Esophagus (tissue), 2 donors: ENCODE measurements around the gene SPEM1. TPM values are rescaled to one million over a fixed set of nuclear protein-coding genes. Genes with fewer than 3 reads are reported as not detected.

Experiments used
- H3K27ac ChIP-seq, 2 donors: one replicate each; pipeline ENCODE4 v1.5.1; 2013; ENCODE audit warnings: low read depth in 2 of 2, mild to moderate bottlenecking in 2 of 2, inconsistent platforms in 1 of 2, low read length in 1 of 2, moderate library complexity in 1 of 2
- H3K27me3 ChIP-seq, 2 donors: one replicate each; pipeline ENCODE4 v1.6.1; 2013; ENCODE audit warnings: low read length in 2 of 2, control low read depth in 1 of 2, mild to moderate bottlenecking in 1 of 2; ENCODE audit not compliant: insufficient read depth in 2 of 2, control insufficient read depth in 1 of 2
- H3K36me3 ChIP-seq, 2 donors: one replicate each; pipeline ENCODE4 v1.6.1; 2013; ENCODE audit warnings: low read length in 1 of 2; ENCODE audit not compliant: control insufficient read depth in 2 of 2, insufficient read depth in 2 of 2
- H3K4me1 ChIP-seq, 2 donors: one replicate each; pipeline ENCODE4 v1.6.1; 2013; ENCODE audit warnings: low read length in 1 of 2; ENCODE audit not compliant: control insufficient read depth in 2 of 2, insufficient read depth in 2 of 2
- H3K4me3 ChIP-seq, 2 donors: one replicate each; pipeline ENCODE4 v1.5.1; 2013; ENCODE audit warnings: low read length in 2 of 2, mild to moderate bottlenecking in 2 of 2, low read depth in 1 of 2, moderate library complexity in 1 of 2
- H3K9me3 ChIP-seq, 2 donors: one replicate each; pipeline ENCODE4 v1.6.1; 2013; ENCODE audit warnings: mild to moderate bottlenecking in 2 of 2, low read depth in 1 of 2, low read length in 1 of 2, moderate library complexity in 1 of 2; ENCODE audit not compliant: control insufficient read depth in 2 of 2, insufficient read depth in 1 of 2
- WGBS, 2 donors: extraction: QIAGEN DNeasy Blood & Tissue Kit; methylation state at CpG; one replicate each; pipeline ENCODE4 v1.1.7; 2013; 5-methylcytosine and 5-hydroxymethylcytosine counted together
- polyA plus RNA-seq, 2 donors: library from polyadenylated mRNA; stranded (reverse); fragments of 200-250 nt; gene quantifications; one replicate each; pipeline ENCODE4 v1.2.3, GENCODE V29; 2013
- donor health status: healthy with polysubstance abuse.
- donor health status: Bipolar disorder and iron deficiency.

The SPEM1 gene
- polyA plus RNA-seq, 2 donors = not detected

DNA sequence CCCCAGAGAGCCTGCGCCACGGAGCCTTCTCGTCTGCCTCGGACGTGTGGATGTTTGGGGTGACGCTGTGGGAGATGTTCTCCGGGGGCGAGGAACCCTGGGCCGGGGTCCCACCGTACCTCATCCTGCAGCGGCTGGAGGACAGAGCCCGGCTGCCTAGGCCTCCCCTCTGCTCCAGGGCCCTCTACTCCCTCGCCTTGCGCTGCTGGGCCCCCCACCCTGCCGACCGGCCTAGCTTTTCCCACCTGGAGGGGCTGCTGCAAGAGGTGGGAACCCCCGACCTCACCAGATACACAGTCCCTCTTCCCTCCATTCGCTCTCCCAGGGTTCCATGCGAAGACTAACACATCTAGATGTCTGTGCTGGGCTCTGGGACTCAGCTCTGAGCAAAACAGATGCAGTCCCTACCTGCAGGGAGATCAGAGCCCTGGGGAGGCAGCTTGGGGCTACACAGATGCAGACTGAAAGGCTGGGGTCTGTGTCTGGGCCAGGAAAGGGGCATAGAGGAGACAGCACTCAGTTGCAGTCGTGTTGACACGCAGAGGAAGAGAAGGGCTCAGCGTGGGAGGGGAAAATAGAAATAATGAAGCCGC lies 35.5 kb upstream of the SPEM1 start:
- Histone ChIP-seq H3K4me3 (peak overlapping the region in 1 of 2 donors; percentile 29), H3K4me1 (peaks cover 5 to 23% of the 10 kb centered on the region in 2 donors), H3K36me3 (peaks cover 7 to 39% of the 10 kb centered on the region in 2 donors), H3K9me3 (no peaks in the 10 kb centered on the region), H3K27ac (peak overlapping the region in 1 of 2 donors; percentile 53), H3K27me3 (no peaks in the 10 kb centered on the region)
- 66 to 70% methylated on average over 23 of the region's 23 CpGs for WGBS, 2 donors

DNA sequence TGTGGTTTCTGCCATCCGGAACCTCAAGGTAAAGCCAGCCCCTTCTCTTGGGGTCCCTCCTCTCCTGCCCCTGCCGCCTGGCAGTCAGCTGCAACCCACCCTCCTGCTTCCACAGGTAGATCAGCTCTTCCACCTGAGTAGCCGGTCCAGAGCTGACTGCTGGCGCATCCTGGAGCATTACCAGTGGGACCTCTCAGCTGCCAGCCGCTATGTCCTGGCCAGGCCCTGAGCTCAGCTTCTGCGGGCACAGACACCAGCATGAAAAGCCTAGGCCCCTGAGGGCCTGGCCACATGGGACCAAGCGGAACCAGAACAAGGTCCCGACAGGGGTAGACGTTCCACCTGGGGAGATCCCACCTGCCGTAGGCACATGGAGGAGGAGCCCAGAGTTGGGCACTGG lies 31.3 kb upstream of the SPEM1 start:
- Histone ChIP-seq H3K36me3 (peaks cover 20 to 46% of the 10 kb centered on the region in 2 donors), H3K4me1 (peaks cover 6 to 14% of the 10 kb centered on the region in 2 donors), H3K27me3 (no peaks in the 10 kb centered on the region), H3K27ac (no peak overlapping the region), H3K9me3 (no peaks in the 10 kb centered on the region), H3K4me3 (no peak overlapping the region)
- 89 to 93% methylated on average over 9 to 10 of the region's 10 CpGs for WGBS, 2 donors

DNA sequence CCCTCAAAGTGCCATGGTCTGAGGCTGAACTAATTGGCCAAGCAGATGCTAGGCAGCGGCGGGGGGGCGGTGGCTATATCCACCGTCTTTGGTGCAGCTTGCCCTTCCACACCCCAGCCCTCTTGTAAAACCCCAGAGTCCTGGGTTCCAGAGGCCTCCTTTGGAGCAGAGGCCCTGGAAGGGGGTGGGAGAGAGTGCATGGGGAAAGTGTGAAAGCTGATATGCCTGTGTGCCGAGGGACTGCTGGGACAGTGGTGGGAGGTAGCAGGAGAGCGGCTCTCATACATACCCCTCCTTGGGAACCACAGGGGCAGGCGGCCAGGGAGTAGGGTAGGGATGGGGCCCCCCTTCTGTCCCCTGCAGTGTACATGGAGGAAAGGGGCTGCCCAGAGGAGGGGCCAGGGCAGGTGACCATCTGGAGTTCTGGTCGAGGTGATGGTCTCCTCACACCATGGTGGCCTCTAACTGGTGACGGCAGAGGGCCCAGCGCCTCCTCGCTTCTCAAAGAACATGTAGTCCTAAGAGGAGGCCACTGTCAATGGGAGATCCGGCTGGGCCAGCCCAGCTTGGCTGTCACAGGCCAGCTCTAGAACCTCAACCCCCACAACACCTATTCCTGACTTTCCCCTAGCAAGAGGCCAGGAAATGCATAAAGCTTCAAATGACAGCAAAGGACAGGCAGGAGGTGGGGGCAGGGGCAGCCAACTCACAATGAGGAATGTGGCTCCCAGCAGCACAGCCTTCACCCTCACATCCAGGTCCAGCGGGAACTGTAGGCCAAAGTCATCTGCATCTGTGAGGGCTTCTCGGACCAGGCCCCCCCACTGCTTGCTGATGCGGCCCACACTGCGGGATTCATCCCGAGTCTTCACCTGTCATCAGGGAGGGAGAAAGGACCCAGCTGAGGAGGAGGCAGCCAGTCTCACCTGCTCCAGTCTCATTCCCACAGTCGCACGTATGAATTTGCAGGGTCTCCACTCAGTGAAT lies 29.9 kb upstream of the SPEM1 start:
- H3K9me3 ChIP-seq = no peaks in the 10 kb centered on the region

DNA sequence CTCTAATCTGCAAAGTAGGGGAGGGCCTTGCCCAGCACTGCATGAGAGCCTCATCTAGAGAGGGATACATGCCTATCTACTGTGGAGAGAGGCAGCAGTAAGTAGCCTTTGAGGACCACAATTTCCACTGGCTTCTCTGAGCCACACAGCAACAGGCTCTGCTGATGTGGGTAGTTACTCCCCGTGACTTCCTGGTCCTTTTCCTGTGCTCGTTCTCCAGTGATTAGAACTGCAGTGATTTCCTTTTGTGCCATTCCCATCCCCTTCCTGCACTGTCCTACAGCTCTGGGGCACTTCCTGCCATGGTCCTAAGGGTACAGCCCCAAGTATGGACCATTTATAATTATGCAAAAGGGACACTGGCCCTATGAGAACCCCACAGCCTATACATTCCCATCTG lies 28.8 kb upstream of the SPEM1 start:
- Histone ChIP-seq H3K36me3 (peaks cover 20 to 33% of the 10 kb centered on the region in 2 donors), H3K4me1 (peaks cover 6 to 10% of the 10 kb centered on the region in 2 donors), H3K9me3 (no peaks in the 10 kb centered on the region), H3K27me3 (no peaks in the 10 kb centered on the region), H3K4me3 (no peak overlapping the region), H3K27ac (no peak overlapping the region)
- 60 to 68% methylated on average over 2 of the region's 2 CpGs for WGBS, 2 donors

More for the DNA sequence above, 29.9 kb upstream of the SPEM1 start:
- H3K4me1 ChIP-seq = peaks cover 6 to 10% of the 10 kb centered on the region in 2 donors
- 86 to 88% methylated on average over 19 of the region's 19 CpGs for WGBS, 2 donors
- H3K36me3 ChIP-seq = peaks cover 20 to 39% of the 10 kb centered on the region in 2 donors
- no peak overlapping the region for H3K27ac ChIP-seq
- H3K27me3 ChIP-seq = no peaks in the 10 kb centered on the region
- H3K4me3 ChIP-seq = no peak overlapping the region

DNA sequence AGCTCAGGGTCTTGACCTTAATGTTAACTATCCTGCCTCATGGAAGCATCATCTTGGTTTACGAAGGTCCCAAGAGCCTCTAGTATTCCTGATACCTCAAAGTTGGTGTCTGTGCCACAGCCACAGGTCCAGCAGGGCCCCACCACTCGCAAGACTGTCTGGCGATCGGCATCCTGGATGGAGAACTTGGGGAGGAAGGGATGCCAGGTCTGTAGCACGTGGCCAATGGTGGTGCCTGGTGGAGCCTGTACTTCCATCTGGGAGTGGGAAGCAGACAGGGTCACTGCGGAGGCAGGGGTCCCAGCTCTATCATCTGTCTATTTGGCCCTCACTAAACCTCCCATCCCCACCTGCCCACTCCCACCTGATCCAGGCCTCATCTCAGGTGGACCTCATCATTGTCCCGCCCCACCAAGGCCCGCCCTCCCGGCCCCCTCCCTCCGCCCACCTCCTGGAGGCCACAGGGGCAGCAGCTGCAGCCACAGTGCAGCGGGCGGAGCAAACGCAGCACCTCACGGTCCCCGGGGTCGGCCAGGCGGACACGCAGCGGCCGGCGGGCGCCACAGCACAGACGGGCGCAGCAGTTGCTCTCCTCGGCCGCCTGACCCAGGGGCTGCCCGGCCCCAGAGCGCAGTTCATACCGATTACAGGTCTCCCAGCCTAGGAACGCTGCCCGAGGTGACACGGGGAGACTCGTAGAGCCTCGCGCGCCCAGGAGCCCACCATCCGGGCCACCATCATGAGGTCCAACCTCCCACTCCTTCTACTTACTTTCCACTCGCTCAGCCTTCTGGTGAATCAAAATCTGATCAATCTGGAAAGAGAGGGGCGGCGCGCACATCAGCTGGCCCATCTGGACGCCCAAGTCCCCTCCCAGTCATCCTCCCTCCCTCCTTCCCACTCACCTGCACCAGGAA lies 27.2 kb upstream of the SPEM1 start:
- peak overlapping the region; percentile 3 to 47 for H3K27ac ChIP-seq
- peak overlapping the region; percentile 72 to 82 for H3K4me3 ChIP-seq
- H3K9me3 ChIP-seq = no peaks in the 10 kb centered on the region
- peaks cover 6 to 10% of the 10 kb centered on the region in 2 donors for H3K4me1 ChIP-seq
- H3K36me3 ChIP-seq = peaks cover 18 to 28% of the 10 kb centered on the region in 2 donors
- no peaks in the 10 kb centered on the region for H3K27me3 ChIP-seq
- WGBS, 2 donors = 69 to 71% methylated on average over 28 to 42 of the region's 42 CpGs

DNA sequence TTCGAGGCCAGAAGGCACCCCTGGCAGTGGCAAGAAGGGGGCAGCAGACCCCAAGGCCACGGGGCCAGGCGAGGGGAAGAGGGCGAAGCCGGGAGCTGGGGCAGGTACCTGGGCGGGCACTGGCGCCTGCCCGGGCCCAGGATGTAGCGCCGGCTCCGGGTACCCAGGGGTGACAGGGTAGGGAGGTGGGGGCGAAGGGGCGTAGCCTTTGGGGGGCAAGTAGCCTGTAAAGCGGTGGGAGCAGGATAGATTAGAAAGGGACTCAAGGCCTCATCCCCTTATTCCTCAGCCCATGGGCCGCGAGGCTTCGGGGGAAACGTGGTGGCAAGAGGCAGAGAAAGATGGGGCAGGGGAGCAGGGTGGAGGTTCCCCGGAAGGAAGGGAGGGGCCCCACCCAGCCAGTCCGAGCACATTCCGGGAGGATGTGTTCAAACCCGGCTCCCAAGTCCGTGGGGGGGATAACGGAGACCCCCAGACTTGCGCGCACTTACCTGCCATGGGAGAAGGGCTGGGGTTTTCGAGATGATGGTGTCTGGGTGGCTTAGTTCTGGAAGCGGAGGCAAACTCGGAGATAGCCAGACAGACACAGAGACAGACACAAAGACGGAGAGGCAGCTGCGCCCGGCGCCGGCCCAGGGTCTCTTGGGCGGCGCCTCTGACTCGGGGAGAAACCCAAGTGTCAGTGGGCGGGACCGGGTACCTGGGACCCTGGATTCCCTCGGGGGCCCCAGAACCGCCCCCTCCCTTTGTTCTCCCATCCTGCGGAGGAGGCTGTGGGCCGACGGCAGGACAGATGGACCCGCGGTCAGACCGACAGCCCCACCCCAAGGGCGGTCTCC lies 26.3 kb upstream of the SPEM1 start:
- Histone ChIP-seq H3K4me3 (peak overlapping the region; percentile 72 to 82), H3K9me3 (no peaks in the 10 kb centered on the region), H3K36me3 (peaks cover 16 to 19% of the 10 kb centered on the region in 2 donors), H3K27me3 (no peaks in the 10 kb centered on the region), H3K4me1 (peaks cover 6 to 10% of the 10 kb centered on the region in 2 donors), H3K27ac (peak overlapping the region; percentile 94 to 97)
- 3 to 7% methylated on average over 42 to 48 of the region's 48 CpGs for WGBS, 2 donors

DNA sequence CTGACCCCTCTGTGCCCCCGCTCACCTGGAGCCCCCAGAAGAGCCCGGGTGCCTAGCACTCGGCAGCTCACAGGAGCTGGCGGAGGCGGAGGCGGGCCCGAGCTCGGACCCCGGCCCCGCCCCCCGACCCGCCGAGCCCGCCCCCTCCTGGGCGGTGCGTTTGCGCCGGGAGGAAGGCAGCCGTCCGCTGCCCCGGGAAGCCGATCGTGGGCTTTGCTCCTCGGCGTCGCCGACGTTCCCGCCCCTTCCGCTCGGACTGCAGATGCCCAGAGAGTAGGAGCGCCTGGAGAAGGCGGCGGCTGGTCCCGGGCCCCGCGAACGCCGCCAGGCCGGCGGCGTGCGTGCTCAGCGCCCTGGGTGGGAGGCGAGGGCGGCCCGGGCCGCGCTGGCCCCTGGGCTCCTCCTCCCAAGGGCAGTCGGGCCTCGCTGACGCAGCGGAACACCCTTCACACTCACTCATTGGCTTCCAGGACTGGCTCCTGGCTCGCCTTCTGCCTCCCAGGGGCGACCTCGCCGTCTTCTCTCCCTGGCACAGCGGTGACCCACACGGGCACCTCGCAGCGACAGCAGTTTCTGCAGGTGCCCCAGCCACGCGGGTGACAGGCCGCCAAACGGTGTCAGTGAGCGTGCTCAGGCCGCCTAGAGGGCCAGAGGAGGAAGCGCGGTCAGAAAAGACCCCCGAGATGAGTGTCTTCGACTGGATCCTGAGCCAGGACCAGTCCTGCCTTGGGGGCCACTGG lies 25.5 kb upstream of the SPEM1 start, which contains the start of gene PLSCR3:
Gene PLSCR3 (minus strand): TSS at position 74 of the 740 bp plus-strand sequence. CDS start 415 bp downstream, outside the sequence.
- Histone ChIP-seq H3K9me3 (no peaks in the 10 kb centered on the region), H3K27ac (peak within 1 kb of the TSS; percentile 94 to 97), H3K36me3 (peaks cover 12 to 13% of the 10 kb centered on the region in 2 donors), H3K4me3 (peak within 1 kb of the TSS; percentile 72 to 82), H3K4me1 (peaks cover 6 to 10% of the 10 kb centered on the region in 2 donors), H3K27me3 (no peaks in the 10 kb centered on the region)
- WGBS, 2 donors = 0 to 1% methylated on average over 52 to 71 of the region's 71 CpGs

DNA sequence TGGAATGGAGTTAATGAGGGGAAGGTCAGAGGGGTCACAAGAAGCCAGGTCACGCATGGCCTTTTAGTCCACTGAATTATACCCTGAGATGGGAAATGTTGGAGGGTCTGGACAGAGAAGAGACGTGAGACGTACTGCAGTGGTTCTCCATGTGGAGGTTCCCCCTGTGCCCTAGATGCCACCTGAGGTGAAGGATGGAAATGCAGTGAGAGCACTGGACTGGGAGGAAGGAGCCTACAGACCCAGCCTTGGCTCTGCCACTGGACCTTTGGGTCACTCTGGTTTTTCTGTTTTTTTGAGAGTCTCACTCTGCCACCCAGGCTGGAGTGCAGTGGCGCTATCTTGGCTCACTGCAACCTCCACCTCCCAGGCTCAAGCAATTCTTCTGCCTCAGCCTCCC lies 24.0 kb upstream of the SPEM1 start:
- Histone ChIP-seq H3K27ac (no peak overlapping the region), H3K4me1 (peaks cover 6 to 7% of the 10 kb centered on the region in 2 donors), H3K27me3 (no peaks in the 10 kb centered on the region), H3K4me3 (no peak overlapping the region), H3K36me3 (peaks cover 0 to 2% of the 10 kb centered on the region in 2 donors), H3K9me3 (no peaks in the 10 kb centered on the region)
- WGBS, 2 donors = 84 to 92% methylated on average over 4 of the region's 4 CpGs
